Measurements from ENCODE around the gene LRRIQ4.
A peak's percentile ranks its signal among the peaks of the same experiment; 100 is the strongest.

Gene LRRIQ4

DNA sequence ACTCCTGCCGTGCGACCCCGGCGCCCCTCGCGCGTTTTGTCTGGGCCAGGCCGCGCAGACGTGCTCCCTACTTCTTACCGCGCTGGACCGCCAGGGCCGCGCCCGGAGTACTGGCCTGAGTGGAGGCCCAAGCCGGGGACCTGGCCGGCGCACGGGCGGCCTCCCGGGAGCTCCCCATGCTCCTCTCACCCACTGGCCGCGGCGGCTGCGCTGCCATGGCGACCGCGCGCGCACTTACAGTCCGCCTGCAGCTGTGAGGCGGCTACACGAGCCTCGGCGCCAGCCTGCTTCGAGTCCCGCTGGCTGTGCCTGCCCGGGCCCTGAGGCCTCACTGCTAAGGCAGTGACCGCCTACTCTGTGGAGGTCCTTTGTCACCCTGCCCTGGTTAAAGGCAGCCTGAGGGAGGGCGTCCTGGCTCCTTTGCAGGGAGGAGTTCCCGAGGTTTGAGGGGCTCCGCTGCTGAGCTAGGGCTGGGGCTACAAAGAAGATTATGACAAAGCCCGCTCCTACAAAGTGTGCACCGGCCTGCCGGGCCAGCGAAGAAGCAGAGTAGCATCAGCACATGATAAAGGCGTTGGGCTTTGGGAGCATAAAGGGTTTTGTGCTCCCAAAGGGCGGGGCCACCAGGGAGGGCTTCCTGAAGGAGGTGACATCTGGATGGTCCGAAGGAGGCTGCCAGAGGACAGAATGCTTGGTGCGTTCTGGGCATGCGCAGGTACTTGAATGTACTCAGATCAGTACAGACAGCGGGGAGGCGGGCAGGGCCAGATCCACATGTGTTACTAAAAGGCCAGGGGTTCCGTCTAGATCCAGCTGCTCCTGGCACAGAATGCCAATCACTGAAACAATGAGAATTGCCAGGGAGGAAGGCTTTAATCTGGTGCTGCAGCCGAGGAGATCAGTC lies at the start of gene LRRIQ4, which contains the start of gene LRRC34:
Gene LRRIQ4, plus strand, starts transcription at position 539 of the 904 bp plus-strand sequence. CDS start 9,052 bp downstream, outside the sequence.
Gene LRRC34, minus strand, starts transcription at position 573 of the 904 bp plus-strand sequence. Its CDS starts 356 bp downstream, at position 217.
- peak; percentile 51 to 60 for DNase-seq

- peak; percentile 43 to 50 for DNase-seq
Observed at GRCh38 chr3:169764312-169764881, 48.3 kb upstream of the LRRIQ4 start.

DNA sequence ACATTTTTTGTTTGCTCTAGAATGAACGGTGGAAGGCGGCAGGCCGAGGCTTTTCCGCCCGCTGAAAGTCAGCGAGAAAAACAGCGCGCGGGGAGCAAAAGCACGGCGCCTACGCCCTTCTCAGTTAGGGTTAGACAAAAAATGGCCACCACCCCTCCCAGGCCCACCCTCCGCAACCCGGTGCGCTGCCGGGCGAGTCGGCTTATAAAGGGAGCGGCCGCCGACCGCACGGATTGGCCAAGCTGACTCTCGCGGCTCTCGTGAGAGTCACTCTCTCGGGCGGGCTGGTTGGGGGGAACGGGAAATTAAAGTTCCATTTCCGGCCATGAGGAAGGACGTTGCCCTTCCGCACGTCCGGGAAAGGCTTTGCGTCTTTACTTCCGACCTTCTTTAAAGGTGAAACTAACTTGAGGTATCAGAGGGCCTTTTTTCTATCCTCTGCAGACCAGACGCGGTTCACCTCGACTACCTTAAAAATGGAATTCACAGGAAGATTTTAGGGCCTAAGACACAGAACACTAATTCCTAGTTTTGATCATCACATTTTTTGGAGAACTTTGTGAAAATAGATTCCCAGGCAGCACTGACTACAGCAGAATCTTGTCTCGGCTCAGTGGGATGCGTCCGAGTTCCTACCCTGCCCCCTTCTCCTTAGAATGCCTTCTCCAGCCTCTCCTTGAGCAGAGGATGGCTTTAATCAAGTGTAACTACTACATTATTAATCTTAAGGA lies 47.6 kb upstream of the LRRIQ4 start, which contains the start of gene TERC:
Gene TERC, minus strand, starts transcription at position 179 of the 731 bp plus-strand sequence.
- DNase-seq, result peak; percentile 89 to 91

DNA sequence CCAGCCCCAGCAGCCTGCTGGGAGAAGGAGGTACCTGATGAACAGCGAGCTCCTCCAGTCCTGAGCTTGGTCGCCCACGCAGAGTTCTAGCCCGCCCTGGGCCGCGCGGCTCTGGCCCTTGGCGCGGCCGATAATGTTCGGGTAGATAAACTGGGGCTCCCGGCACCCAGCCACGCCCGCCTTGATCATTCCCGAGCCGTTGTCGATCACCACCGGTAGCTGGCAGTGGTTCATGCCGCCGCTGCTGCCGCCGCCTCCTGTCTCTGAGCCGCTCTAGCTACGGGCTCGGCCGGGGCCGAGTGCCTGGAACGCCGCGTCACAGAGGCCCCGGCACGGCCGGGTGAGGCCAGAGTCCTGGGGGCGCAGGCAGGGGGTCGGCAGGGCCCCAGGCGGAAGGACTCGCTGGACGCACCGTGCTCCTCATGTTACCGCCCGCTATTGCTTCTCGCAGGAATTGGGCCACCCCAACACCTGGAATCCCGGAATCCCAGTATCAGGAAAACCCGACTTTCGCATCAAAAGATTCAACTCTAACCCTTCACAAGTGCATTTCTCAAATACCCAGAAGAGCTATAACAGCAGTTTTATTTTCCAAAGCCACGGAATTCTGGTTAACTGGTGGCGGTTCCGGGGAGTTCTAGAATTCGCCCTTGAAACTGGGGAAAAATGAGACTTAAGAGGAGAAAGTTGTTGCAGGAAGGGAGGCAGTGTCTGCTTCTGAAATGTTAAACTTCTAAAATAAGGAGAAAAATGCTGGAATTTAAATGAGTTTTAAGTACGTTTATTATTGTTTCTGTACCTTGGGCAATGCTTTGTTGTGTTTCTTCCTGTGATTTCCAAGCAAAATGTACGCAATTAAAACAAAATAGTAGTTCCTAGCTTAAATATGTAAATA lies 43.1 kb upstream of the LRRIQ4 start, which contains the start of gene ACTRT3:
Gene ACTRT3, minus strand, starts transcription at position 275 of the 895 bp plus-strand sequence. Its CDS starts 41 bp downstream, at position 234.
- peak; percentile 52 to 54 for DNase-seq

DNA sequence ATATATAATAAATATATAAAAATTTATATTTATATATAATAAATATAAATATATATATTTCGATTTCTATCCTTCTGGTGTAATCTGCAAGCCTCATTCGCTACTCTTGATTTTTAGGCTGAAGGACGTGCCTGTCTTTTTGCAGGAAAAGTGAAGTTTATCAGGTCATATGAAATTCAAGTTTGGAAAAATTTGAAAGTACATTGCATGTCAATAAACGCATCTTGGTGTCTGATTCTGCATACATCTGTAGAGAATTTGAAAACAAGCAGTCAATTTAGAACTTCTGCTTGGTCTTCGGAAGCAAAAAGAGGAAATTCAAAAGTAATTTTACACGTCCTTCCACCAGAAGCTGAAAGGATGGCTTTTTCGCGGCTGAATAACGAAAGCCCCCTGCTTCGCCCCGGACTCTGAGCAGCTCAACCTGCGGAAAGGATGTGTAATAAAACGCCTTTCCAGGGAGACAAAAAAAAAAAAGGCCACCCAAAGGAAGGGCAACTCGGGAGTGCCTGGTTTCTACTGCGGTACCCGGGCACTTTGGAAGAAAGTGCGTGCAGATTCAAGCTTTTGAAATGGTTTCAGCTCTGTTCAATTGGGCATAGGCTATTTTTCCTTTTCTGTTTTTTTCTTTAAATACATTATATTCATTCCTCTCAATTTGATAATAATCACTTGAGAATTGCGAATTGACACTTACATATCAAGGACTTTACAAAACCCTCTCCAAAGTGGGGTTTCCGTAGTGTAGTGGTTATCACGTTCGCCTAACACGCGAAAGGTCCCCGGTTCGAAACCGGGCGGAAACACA lies 41.0 kb upstream of the LRRIQ4 start:
- DNase-seq, result peak; percentile 38 to 45

DNA sequence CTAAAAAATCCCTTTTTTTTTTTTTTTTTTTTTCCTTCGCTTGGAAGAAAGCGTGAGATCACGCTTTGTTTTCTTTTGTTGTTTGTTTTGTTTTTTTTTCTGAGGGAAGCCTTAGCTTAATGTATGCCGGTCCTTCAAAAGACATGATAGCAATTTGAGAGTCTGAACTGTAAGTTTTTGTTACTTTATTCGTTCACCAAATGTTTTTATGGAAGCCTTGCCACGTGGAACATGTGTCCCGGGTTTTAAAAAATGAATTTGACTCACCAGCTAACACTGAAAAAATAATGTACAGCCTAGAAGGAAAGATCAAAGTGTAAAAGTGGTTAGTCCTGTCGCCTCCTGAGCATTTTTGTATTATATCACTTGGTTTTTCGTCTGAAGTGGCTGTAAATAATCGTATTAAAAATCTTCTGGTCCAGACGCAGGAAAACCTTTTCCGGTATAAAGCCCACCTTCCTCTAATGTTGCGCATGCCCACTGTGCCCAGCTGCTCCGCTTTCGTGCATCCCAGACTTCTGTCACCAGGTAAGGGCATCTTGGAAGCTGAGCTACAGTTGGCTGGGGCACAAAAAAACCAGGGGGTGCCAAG lies 40.3 kb upstream of the LRRIQ4 start:
- no peak for DNase-seq

GRCh38 chr3:169772897-169773816 lies 39.5 kb upstream of the LRRIQ4 start, which contains the start of gene MYNN:
TSS of gene MYNN (plus strand) at chr3:169773396. CDS start at chr3:169774296, 900 bp downstream.
- DNase-seq, result peak; percentile 90 to 91

DNA sequence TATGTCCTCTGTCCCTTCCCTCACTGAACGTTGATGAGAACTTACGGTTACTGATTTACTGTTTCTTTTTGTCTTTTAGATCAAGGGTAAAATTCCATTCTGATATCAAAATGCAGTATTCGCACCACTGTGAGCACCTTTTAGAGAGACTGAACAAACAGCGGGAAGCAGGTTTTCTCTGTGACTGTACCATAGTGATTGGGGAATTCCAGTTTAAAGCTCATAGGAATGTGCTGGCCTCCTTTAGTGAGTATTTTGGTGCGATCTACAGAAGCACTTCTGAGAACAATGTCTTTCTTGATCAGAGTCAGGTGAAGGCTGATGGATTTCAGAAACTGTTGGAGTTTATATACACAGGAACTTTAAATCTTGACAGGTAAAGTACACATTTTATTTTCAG lies 38.5 kb upstream of the LRRIQ4 start:
- no peak for DNase-seq

DNA sequence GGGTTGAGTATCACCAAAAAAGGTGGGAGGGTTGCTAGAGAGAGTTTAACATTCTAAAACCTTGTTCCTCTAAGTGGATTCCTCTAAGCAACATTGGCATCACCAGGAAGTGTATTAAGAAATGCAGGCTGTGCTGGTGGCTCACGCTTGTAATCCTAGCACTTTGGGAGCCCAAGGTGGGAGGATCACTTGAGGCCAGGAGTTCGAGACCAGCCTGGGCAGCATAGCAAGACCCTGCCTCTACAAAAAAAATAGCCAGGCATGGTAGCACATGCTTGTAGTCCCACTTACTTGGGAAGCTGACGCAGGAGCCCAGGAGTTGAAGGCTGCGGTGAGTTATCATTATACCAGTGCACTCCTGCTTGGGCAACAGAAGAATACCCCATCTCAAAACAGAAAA lies 34.8 kb upstream of the LRRIQ4 start:
- no peak for DNase-seq

- no peak for DNase-seq
Observed at GRCh38 chr3:169780742-169781141, 31.9 kb upstream of the LRRIQ4 start.

DNA sequence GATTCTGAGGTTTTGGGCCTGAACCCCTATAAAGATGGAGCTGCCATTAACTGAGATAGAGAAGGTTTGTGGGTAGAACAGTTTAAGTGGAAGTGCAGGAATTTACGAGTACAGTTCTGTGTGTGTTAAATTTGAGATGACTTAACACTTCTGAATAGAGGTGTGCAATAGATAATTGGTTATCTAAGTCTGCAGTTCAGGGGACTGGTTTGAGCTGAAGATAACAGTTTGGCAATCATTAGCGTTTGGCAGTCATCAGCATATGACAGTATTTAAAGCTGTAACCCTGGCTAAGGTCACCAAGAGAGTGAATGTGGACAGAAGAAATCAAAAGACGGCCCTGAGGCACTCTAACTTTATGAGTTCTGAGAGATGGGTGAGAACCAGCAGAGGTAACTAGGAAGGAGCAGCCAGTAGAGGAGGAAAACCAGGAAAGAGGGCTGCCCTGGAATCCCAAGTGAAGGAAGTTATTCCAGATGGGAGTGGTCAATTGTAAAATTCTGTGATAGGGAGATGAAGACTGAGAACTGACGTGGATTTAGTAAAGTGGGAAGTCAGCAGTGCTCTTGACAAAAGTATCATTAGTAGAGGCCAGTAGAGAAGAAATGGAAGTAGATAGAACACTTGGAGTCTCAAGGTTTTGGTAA lies 31.3 kb upstream of the LRRIQ4 start:
- no peak for DNase-seq

DNA sequence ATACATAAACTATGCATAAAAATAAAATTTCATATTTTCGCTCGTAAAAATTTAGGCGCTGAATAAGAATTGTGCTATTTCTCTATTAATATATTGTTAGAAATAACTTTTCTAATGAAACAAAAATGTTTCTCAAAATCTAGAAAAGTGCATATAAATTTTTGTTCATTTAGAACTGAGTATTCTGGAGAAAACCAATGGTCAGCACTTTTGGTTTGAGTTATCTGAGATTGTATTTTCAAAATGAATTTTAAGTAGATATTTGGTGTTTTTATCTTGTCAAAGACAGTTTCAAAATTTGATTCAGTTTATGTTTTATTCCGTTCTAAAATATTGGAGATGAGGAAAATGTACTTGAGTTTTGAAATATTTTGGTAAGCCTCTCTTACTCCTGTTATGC lies 25.6 kb upstream of the LRRIQ4 start:
- DNase-seq, result no peak

GRCh38 chr3:169787791-169788190 lies 24.9 kb upstream of the LRRIQ4 start:
- no peak for DNase-seq

- no peak for DNase-seq
Observed at GRCh38 chr3:169790219-169790618, 22.5 kb upstream of the LRRIQ4 start.

DNA sequence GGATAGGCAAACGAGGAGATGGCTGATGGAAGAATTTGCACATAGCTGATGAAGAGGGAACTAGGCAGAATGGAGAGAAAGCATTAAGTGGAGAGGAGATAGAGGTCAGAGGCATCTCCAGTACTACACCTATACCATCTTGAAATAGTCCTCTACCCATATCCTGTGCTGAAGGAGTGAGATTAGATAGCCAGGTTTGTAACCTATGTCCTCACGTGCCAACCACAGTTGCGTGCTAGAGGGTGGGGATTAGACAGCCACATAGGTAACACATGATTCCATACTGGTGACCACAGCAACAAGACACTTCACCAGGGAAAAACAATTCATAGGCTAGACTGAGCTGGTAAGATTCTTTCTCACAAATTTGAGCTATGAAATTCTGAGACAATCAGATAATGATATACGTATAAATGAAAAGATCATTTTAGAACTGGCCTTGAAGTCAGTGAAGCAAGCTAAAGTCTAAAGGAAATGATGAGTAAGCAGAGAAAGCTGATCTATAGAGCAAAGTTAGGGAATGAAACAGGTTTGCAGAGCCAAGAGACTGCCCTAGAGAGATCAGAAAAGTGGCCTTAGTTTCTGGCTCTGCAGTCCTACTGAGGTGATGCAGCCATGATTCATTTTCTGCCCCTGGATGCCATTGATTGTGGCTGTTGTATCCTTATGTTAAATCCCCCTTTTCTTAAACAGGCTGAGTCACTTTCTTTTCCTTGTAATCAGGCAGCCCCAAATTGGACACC lies 21.8 kb upstream of the LRRIQ4 start:
- DNase-seq, result no peak

- no peak for DNase-seq
Observed at GRCh38 chr3:169792359-169792758, 20.3 kb upstream of the LRRIQ4 start.

DNA sequence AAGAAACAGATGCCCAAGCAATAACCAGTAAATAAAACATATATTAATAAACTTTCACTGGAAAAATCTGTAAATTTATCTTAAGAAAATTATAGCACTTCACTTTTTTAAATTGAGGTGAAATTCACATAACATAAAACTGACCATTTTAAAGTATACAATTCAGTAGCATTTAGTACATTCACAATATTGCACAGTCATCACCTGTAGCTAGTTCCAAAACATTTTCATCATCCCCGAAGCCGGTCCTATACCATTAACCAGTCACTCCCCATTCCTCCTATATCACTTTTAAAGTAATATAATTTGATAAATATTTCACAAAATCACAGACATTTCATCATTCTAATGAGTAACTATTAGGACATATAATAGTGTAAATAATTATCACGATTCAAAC lies 8.0 kb upstream of the LRRIQ4 start:
- DNase-seq, result no peak

DNA sequence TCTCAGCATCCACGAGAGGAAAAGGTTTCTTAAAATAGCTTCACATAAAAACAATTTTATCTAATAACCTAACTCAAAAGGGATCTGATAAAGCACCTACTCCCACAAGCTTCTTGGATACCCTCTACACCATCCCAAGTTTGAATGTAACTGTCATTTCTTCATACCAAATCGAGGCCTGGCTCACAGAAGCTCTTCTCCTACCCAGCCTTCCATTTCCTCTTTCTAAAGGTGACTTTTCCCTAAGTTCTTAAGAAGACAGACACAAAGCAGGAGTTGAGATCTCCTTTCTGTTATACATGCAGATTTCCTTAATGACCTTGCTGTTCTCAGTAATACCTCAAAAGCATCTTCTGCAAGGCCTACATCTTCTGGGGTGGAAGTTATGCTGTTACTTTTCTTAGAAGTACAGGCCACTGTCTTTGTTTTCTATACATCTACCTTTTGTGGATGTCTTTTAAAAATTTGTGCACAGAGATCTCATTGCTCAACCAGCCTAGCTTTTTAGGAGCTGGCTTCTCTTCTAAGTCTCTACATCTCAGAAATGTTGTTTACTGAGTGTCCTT lies 3.4 kb upstream of the LRRIQ4 start:
- DNase-seq, result no peak

Data from activated CD4-positive, alpha-beta T cell treated with anti-CD3 and anti-CD28 coated beads, Interleukin-2, amount 50 U/mL, for 4 hours (primary cell).